WTC11 (cell line): ENCODE measurements around the gene FHIT. TPM values are rescaled to one million over a fixed set of nuclear protein-coding genes. Genes with fewer than 3 reads are reported as not detected.

Experiments
- ATAC-seq: fragments of 200-7000 bp; cut with Tn5 transposase; 2 replicates; pipeline ENCODE4 v1.10.0; 2021; ENCODE audit warnings: mild to moderate bottlenecking, moderate library complexity
- CTCF ChIA-PET: fragments of 300-600 bp; sonication (Branson Sonifier 250); formaldehyde crosslinking; loops from one replicate; lab custom pipeline; 2021; ENCODE audit warnings: antibody characterized with exemption; lab: Charles Lee
- POLR2A ChIA-PET: fragments of 350-600 bp; sonication (Branson Sonifier 250); formaldehyde crosslinking; loops from one replicate; lab custom pipeline; 2021; ENCODE audit warnings: antibody characterized with exemption; lab: Charles Lee
- DNase-seq: peaks from one replicate; pipeline ENCODE4 v3.0.0; 2021; ENCODE audit warnings: low spot score
- H3K27ac Mint-ChIP-seq: 2 replicates; pipeline ENCODE4 v1.8.0; 2021; ENCODE audit warnings: mixed read lengths
- H3K27me3 Mint-ChIP-seq: 2 replicates; pipeline ENCODE4 v1.8.0; 2021; ENCODE audit warnings: low read depth, mild to moderate bottlenecking, moderate library complexity, mixed read lengths
- H3K36me3 Mint-ChIP-seq: 2 replicates; pipeline ENCODE4 v1.8.0; 2021; ENCODE audit warnings: mixed read lengths
- H3K4me1 Mint-ChIP-seq: 2 replicates; pipeline ENCODE4 v1.8.0; 2022; ENCODE audit warnings: mixed read lengths
- H3K4me3 Mint-ChIP-seq: 2 replicates; pipeline ENCODE4 v1.8.0; 2021; ENCODE audit warnings: mild to moderate bottlenecking, moderate library complexity, mixed read lengths
- H3K9me3 Mint-ChIP-seq: 2 replicates; pipeline ENCODE4 v1.8.0; 2021; ENCODE audit warnings: mixed read lengths
- ATF1 ChIP-seq: sonication (generic); formaldehyde crosslinking; IDR thresholded peaks from 2 replicates; pipeline ENCODE4 v1.8.1; 2023; ENCODE audit warnings: mild to moderate bottlenecking, moderate library complexity, missing genetic modification reagents
- ATF6 ChIP-seq: sonication (generic); formaldehyde crosslinking; IDR thresholded peaks from 2 replicates; pipeline ENCODE4 v1.8.1; 2023; ENCODE audit warnings: mild to moderate bottlenecking, missing genetic modification reagents
- FOXP4 ChIP-seq: sonication (generic); formaldehyde crosslinking; IDR thresholded peaks from 2 replicates; pipeline ENCODE4 v1.8.0; 2022; ENCODE audit warnings: mild to moderate bottlenecking, missing genetic modification reagents
- GABPB1 ChIP-seq: sonication (generic); formaldehyde crosslinking; IDR thresholded peaks from 2 replicates; pipeline ENCODE4 v1.8.1; 2023; ENCODE audit warnings: mild to moderate bottlenecking, missing genetic modification reagents
- HMGXB4 ChIP-seq: sonication (generic); formaldehyde crosslinking; IDR thresholded peaks from 2 replicates; pipeline ENCODE4 v1.8.1; 2023; ENCODE audit warnings: mild to moderate bottlenecking, moderate library complexity, missing genetic modification reagents
- JUN ChIP-seq: sonication (generic); formaldehyde crosslinking; IDR thresholded peaks from 2 replicates; pipeline ENCODE4 v1.8.0; 2023; ENCODE audit warnings: mild to moderate bottlenecking, missing genetic modification reagents
- MYBL2 ChIP-seq: sonication (generic); formaldehyde crosslinking; IDR thresholded peaks from 2 replicates; pipeline ENCODE4 v1.8.1; 2023; ENCODE audit warnings: mild to moderate bottlenecking, moderate library complexity, missing genetic modification reagents
- NFYB ChIP-seq: sonication (generic); formaldehyde crosslinking; conservative IDR thresholded peaks from 2 replicates; pipeline ENCODE4 v1.8.0; 2022; ENCODE audit warnings: low read depth, missing genetic modification reagents
- NR3C1 ChIP-seq: sonication (generic); formaldehyde crosslinking; conservative IDR thresholded peaks from 2 replicates; pipeline ENCODE4 v1.8.1; 2023; ENCODE audit warnings: low read depth, mild to moderate bottlenecking, missing genetic modification reagents
- OVOL2 ChIP-seq: fragments of 250-450 bp; sonication (Bioruptor Pico); IDR thresholded peaks from 2 replicates; pipeline ENCODE4 v1.9.0; 2021; ENCODE audit warnings: mild to moderate bottlenecking, borderline replicate concordance
- SMAD4 ChIP-seq: sonication (generic); formaldehyde crosslinking; IDR thresholded peaks from 2 replicates; pipeline ENCODE4 v1.8.0; 2022; ENCODE audit warnings: mild to moderate bottlenecking, missing genetic modification reagents
- SP1 ChIP-seq: sonication (generic); formaldehyde crosslinking; conservative IDR thresholded peaks from 2 replicates; pipeline ENCODE4 v1.8.1; 2022; ENCODE audit warnings: missing genetic modification reagents
- USF1 ChIP-seq: sonication (generic); formaldehyde crosslinking; IDR thresholded peaks from 2 replicates; pipeline ENCODE4 v1.8.0; 2022; ENCODE audit warnings: mild to moderate bottlenecking, missing genetic modification reagents
- USF2 ChIP-seq: sonication (generic); formaldehyde crosslinking; IDR thresholded peaks from 2 replicates; pipeline ENCODE4 v1.8.1; 2023; ENCODE audit warnings: mild to moderate bottlenecking, missing genetic modification reagents, moderate library complexity
- ZNF219 ChIP-seq: sonication (generic); formaldehyde crosslinking; IDR thresholded peaks from 2 replicates; pipeline ENCODE4 v1.8.0; 2023; ENCODE audit warnings: missing genetic modification reagents, mild to moderate bottlenecking, borderline replicate concordance
- ZNF281 ChIP-seq: sonication (generic); formaldehyde crosslinking; IDR thresholded peaks from 2 replicates; pipeline ENCODE4 v1.8.0; 2023; ENCODE audit warnings: mild to moderate bottlenecking, missing genetic modification reagents
- ZNF317 ChIP-seq: sonication (generic); formaldehyde crosslinking; IDR thresholded peaks from 2 replicates; pipeline ENCODE4 v1.8.1; 2023; ENCODE audit warnings: low read depth, mild to moderate bottlenecking, moderate library complexity, missing genetic modification reagents, borderline replicate concordance
- ZNF425 ChIP-seq: fragments of 250-450 bp; sonication (Bioruptor Pico); conservative IDR thresholded peaks from 2 replicates; pipeline ENCODE4 v1.9.0; 2021; ENCODE audit warnings: mild to moderate bottlenecking
- total RNA-seq: library from RNA; stranded (reverse); gene quantifications from 3 replicates; pipeline ENCODE4 v1.2.3, GENCODE V29; 2021

Gene FHIT
- total RNA-seq, 1 experiment from 2014 or later, result 2.6 TPM

- no peak for TF ChIP-seq HMGXB4
- TF ChIP-seq NR3C1, result no peak
- TF ChIP-seq ZNF281 (CRISPR knock-in tag), result no peak
- no peak for TF ChIP-seq ZNF317
- no peak for TF ChIP-seq USF2 (CRISPR knock-in tag)
- TF ChIP-seq SMAD4 (CRISPR knock-in tag), result no peak
- TF ChIP-seq MYBL2 (CRISPR knock-in tag), result no peak
These were observed 396.0 kb downstream of the FHIT start (continued) for GRCh38 chr3:60855250-60855649.

- H3K27ac Mint-ChIP-seq, result no peak overlapping the region
- H3K4me3 Mint-ChIP-seq, result no peak overlapping the region
- TF ChIP-seq NFYB (CRISPR knock-in tag), result no peak
- CTCF ChIA-PET, result no interaction called here
- peaks cover 12% of the 10 kb centered on the region for H3K36me3 Mint-ChIP-seq
- no peak for DNase-seq
- POLR2A ChIA-PET, result no interaction called here
- no peaks in the 10 kb centered on the region for H3K27me3 Mint-ChIP-seq
- peaks cover 34% of the 10 kb centered on the region for H3K9me3 Mint-ChIP-seq
- ATAC-seq, result no peak
- peaks cover 4% of the 10 kb centered on the region for H3K4me1 Mint-ChIP-seq
These were observed 396.5 kb downstream of the FHIT start for GRCh38 chr3:60854791-60855190.

- CTCF ChIA-PET, result no interaction called here
- TF ChIP-seq ZNF219 (CRISPR knock-in tag) (no peak), FOXP4 (CRISPR knock-in tag) (no peak), ATF6 (CRISPR knock-in tag) (no peak), OVOL2 (CRISPR knock-in tag) (no peak), SP1 (no peak), USF1 (no peak), ATF1 (CRISPR knock-in tag) (no peak), GABPB1 (CRISPR knock-in tag) (no peak), ZNF425 (CRISPR knock-in tag) (no peak), JUN (CRISPR knock-in tag) (no peak)
These were observed 403.5 kb downstream of the FHIT start for GRCh38 chr3:60847791-60848190.

More at GRCh38 chr3:60847791-60848190, 403.5 kb downstream of the FHIT start:
- peaks cover 12% of the 10 kb centered on the region for H3K36me3 Mint-ChIP-seq
- H3K27ac Mint-ChIP-seq, result no peak overlapping the region
- H3K4me3 Mint-ChIP-seq, result no peak overlapping the region
- H3K9me3 Mint-ChIP-seq, result peaks cover 15% of the 10 kb centered on the region
- no peaks in the 10 kb centered on the region for H3K27me3 Mint-ChIP-seq
- POLR2A ChIA-PET, result no interaction called here
- no peak for DNase-seq
- ATAC-seq, result no peak
- peaks cover 12% of the 10 kb centered on the region for H3K4me1 Mint-ChIP-seq
